Measurements from ENCODE around the gene ANKRD63. TPM values are rescaled to one million over a fixed set of nuclear protein-coding genes. Genes with fewer than 3 reads are reported as not detected.

The ANKRD63 gene
- total and polyA plus RNA-seq, 2 of the 13 experiments (the other 11 are each of a cell fraction or from before 2014, with no cell fraction given) = not detected

- no peak for TF ChIP-seq CREBL2 (CRISPR knock-in tag; IDR thresholded peaks at IDR 0.05; ENCODE audit: borderline replicate concordance)
- TF ChIP-seq ZNF841 (CRISPR knock-in tag; IDR thresholded peaks at IDR 0.05; ENCODE audit: borderline replicate concordance) = no peak
- 0 out of 2 replicates have a peak, but pooled peaks have one; percentile 32 for TF ChIP-seq POGK (CRISPR knock-in tag; conservative IDR thresholded peaks at IDR 0.05)
- TF ChIP-seq XRCC5 (optimal IDR thresholded peaks at IDR 0.05; ENCODE audit: low read length) = peak; percentile 51
- peak; percentile 84 for TF ChIP-seq STAG1 (CRISPR knock-in tag; IDR thresholded peaks at IDR 0.05)
- no peak for TF ChIP-seq ZMAT3 (CRISPR knock-in tag; conservative IDR thresholded peaks at IDR 0.05)
- no peak for TF ChIP-seq TSC22D2 (CRISPR knock-in tag; IDR thresholded peaks at IDR 0.05; ENCODE audit: borderline replicate concordance)
- no peak for TF ChIP-seq ZXDC (CRISPR knock-in tag; IDR thresholded peaks at IDR 0.05)
- TF ChIP-seq SMC3 (IDR thresholded peaks at IDR 0.05; ENCODE audit: low read length) = peak; percentile 23; the same call in 1 of the 2 replicates
- TF ChIP-seq ZNF530 (CRISPR knock-in tag; IDR thresholded peaks at IDR 0.05; ENCODE audit: low read depth) = no peak
- no peak for TF ChIP-seq ZFY (CRISPR knock-in tag; IDR thresholded peaks at IDR 0.05)
- no peak for TF ChIP-seq NFE2L1 (CRISPR knock-in tag; IDR thresholded peaks at IDR 0.05; ENCODE audit: borderline replicate concordance)
- no peak for TF ChIP-seq MNT (IDR thresholded peaks at IDR 0.05)
- peak; percentile 81 for TF ChIP-seq CTCF (CRISPR knock-in tag; IDR thresholded peaks at IDR 0.05)
- TF ChIP-seq MBNL3 (CRISPR knock-in tag; conservative IDR thresholded peaks at IDR 0.05) = no peak
- no peak for TF ChIP-seq EP300 (IDR thresholded peaks at IDR 0.05; ENCODE audit: low read depth in 2 of 2, low read length in 2 of 2)
- no peak for TF ChIP-seq EP300 (CRISPR knock-in tag; IDR thresholded peaks at IDR 0.05; ENCODE audit: borderline replicate concordance)
- TF ChIP-seq ZNF749 (CRISPR knock-in tag; IDR thresholded peaks at IDR 0.05; ENCODE audit: borderline replicate concordance) = no peak
- TF ChIP-seq NFRKB (IDR thresholded peaks at IDR 0.05) = no peak
- no peak for TF ChIP-seq ZNF20 (CRISPR knock-in tag; IDR thresholded peaks at IDR 0.05)
- no peak for TF ChIP-seq NR2F6 (IDR thresholded peaks at IDR 0.05)
- TF ChIP-seq NR2F6 (CRISPR knock-in tag; IDR thresholded peaks at IDR 0.05) = no peak
These were observed 27.4 kb upstream of the ANKRD63 start (continued) for GRCh38 chr15:40310001-40310959.
